Gastrocnemius medialis (tissue), 4 donors: ENCODE data around the gene C9.

ENCODE experiments used
- CTCF ChIP-seq, 5 experiments: fragments of 450-650 bp in 3 of 5; fragments of 200-600 bp in 2 of 5; sonication (generic) in 2 of 5; IDR thresholded peaks in 4 of 5; conservative IDR thresholded peaks in 1 of 5; 1 replicate in 4 of 5; 2 replicates in 1 of 5; pipeline ENCODE4 v1.5.1; 2016 to 2019; ENCODE audit warnings: antibody characterized with exemption in 5 of 5, mild to moderate bottlenecking in 3 of 5, moderate library complexity in 3 of 5
- POLR2A ChIP-seq, 2 donors: fragments of 450-650 bp; IDR thresholded peaks; one replicate each; pipeline ENCODE4 v1.6.1; 2017; ENCODE audit warnings: antibody characterized with exemption in 2 of 2, mild to moderate bottlenecking in 2 of 2, moderate library complexity in 2 of 2

- no peak for TF ChIP-seq CTCF (IDR thresholded peaks at IDR 0.05 in 4 of 5, conservative IDR thresholded peaks at IDR 0.05 in 1 of 5)
- TF ChIP-seq POLR2A (IDR thresholded peaks at IDR 0.05), result no peak
Measured at GRCh38 chr5:39363217-39363616, 1.1 kb downstream of the C9 start.
